Thoracic aorta (tissue), 2 donors: ENCODE results near the gene PAPOLA. TPM values are rescaled to one million over a fixed set of nuclear protein-coding genes. Genes with fewer than 3 reads are reported as not detected.
A peak's percentile ranks its signal among the peaks of the same experiment; 100 is the strongest.

Experiments used
- ATAC-seq: fragments of 150-250 bp; one replicate; pipeline ENCODE4 v1.8.0; 2017; ENCODE audit warnings: low read depth; ENCODE audit not compliant: insufficient number of reproducible peaks, low FRiP score
- DNase-seq: peaks from one replicate; pipeline ENCODE4 v3.0.0-alpha.2; 2020; ENCODE audit warnings: low spot score
- H3K27ac ChIP-seq, 2 donors: fragments of 200-600 bp; sonication (generic); 1 replicate in 1 of 2; 2 replicates in 1 of 2; pipeline ENCODE4 v1.5.1; 2016; ENCODE audit warnings: mild to moderate bottlenecking in 2 of 2, moderate library complexity in 2 of 2
- H3K27me3 ChIP-seq: fragments of 200-600 bp; sonication (generic); replicated peaks from 2 replicates; pipeline ENCODE4 v1.6.0; 2016; ENCODE audit warnings: mild to moderate bottlenecking; ENCODE audit not compliant: insufficient read depth
- H3K36me3 ChIP-seq: fragments of 200-600 bp; sonication (generic); one replicate; pipeline ENCODE4 v1.5.1; 2016
- H3K4me1 ChIP-seq, 2 donors: fragments of 200-600 bp; sonication (generic); 1 replicate in 1 of 2; 2 replicates in 1 of 2; pipeline versions ENCODE4 v1.5.1 to v1.6.0; 2016; ENCODE audit warnings: low read depth in 2 of 2, mild to moderate bottlenecking in 1 of 2; ENCODE audit not compliant: control insufficient read depth in 1 of 2
- H3K4me3 ChIP-seq: fragments of 200-600 bp; sonication (generic); 2 replicates; pipeline ENCODE4 v1.5.1; 2016; ENCODE audit warnings: mild to moderate bottlenecking
- H3K9me3 ChIP-seq: fragments of 200-600 bp; sonication (generic); 2 replicates; pipeline ENCODE4 v1.5.1; 2016
- CTCF ChIP-seq: fragments of 200-600 bp; sonication (generic); IDR thresholded peaks from one replicate; pipeline ENCODE4 v1.5.1; 2019; ENCODE audit warnings: antibody characterized with exemption
- total RNA-seq, 2 donors: library from RNA; depleted of rRNA; stranded (reverse); fragments of >200 nt; gene quantifications; one replicate each; pipeline versions ENCODE4 v1.1.0 to v1.2.3, GENCODE V29; 2016

PAPOLA gene
- total RNA-seq, 2 donors from 2014 or later = 81.9 to 152 TPM

- Histone ChIP-seq H3K27ac (no peak overlapping the region), H3K27me3 (no peaks in the 10 kb centered on the region), H3K4me3 (no peak overlapping the region), H3K36me3 (peaks cover 21% of the 10 kb centered on the region), H3K4me1 (no peaks in the 10 kb centered on the region), H3K9me3 (no peaks in the 10 kb centered on the region)
- ATAC-seq (no peak), DNase-seq (no peak)
- TF ChIP-seq CTCF = no peak
Observed at GRCh38 chr14:96559571-96559970, 57.4 kb downstream of the PAPOLA start.

- Histone ChIP-seq H3K4me3 (no peak overlapping the region), H3K4me1 (no peaks in the 10 kb centered on the region), H3K36me3 (peaks cover 4% of the 10 kb centered on the region), H3K27ac (no peak overlapping the region), H3K9me3 (no peaks in the 10 kb centered on the region), H3K27me3 (no peaks in the 10 kb centered on the region)
- ATAC-seq = no peak
- DNase-seq = no peak
- no peak for TF ChIP-seq CTCF
Observed at GRCh38 chr14:96564389-96564788, 62.2 kb downstream of the PAPOLA start.

- ATAC-seq (no peak), DNase-seq (no peak)
- Histone ChIP-seq H3K4me1 (no peaks in the 10 kb centered on the region), H3K36me3 (peaks cover 4% of the 10 kb centered on the region), H3K27ac (no peak overlapping the region), H3K9me3 (no peaks in the 10 kb centered on the region), H3K27me3 (no peaks in the 10 kb centered on the region), H3K4me3 (no peak overlapping the region)
- TF ChIP-seq CTCF = no peak
Observed at GRCh38 chr14:96565811-96566210, 63.6 kb downstream of the PAPOLA start.

GRCh38 chr14:96567289-96567899, 65.2 kb downstream of the PAPOLA start:
- no peaks in the 10 kb centered on the region for H3K9me3 ChIP-seq
- H3K27ac ChIP-seq = no peak overlapping the region
- no peaks in the 10 kb centered on the region for H3K4me1 ChIP-seq
- H3K4me3 ChIP-seq = no peak overlapping the region
- TF ChIP-seq CTCF = peak; percentile 15
- H3K27me3 ChIP-seq = no peaks in the 10 kb centered on the region
- ATAC-seq = no peak
- DNase-seq = no peak
- peaks cover 4% of the 10 kb centered on the region for H3K36me3 ChIP-seq

- no peaks in the 10 kb centered on the region for H3K27me3 ChIP-seq
- no peaks in the 10 kb centered on the region for H3K9me3 ChIP-seq
- no peak overlapping the region for H3K4me3 ChIP-seq
- TF ChIP-seq CTCF = no peak
- DNase-seq (no peak), ATAC-seq (no peak)
- H3K4me1 ChIP-seq = peaks cover 0 to 4% of the 10 kb centered on the region in 2 donors
- no peak overlapping the region for H3K27ac ChIP-seq
- peaks cover 4% of the 10 kb centered on the region for H3K36me3 ChIP-seq
Observed at GRCh38 chr14:96568621-96569020, 66.4 kb downstream of the PAPOLA start.
